GOT3 (cell line): ENCODE results near the gene APOBEC3G.

Source experiments
- DNase-seq: peaks from one replicate; lab custom pipeline; 2025; ENCODE audit warnings: mixed read lengths; lab: John Stamatoyannopoulos, UW

The APOBEC3G gene

GRCh38 chr22:39122772-39123470 lies 45.8 kb downstream of the APOBEC3G start:
- DNase-seq, result no peak

- DNase-seq, result no peak
Measured at GRCh38 chr22:39123751-39124581, 46.9 kb downstream of the APOBEC3G start.

GRCh38 chr22:39125622-39126021 lies 48.5 kb downstream of the APOBEC3G start:
- DNase-seq, result no peak

GRCh38 chr22:39128508-39128907 lies 51.4 kb downstream of the APOBEC3G start:
- no peak for DNase-seq

- DNase-seq, result no peak
Measured at GRCh38 chr22:39129081-39129480, 52.0 kb downstream of the APOBEC3G start.

GRCh38 chr22:39129746-39130145 lies 52.7 kb downstream of the APOBEC3G start:
- no peak for DNase-seq

GRCh38 chr22:39130152-39130704 lies 53.2 kb downstream of the APOBEC3G start:
- DNase-seq, result no peak

- no peak for DNase-seq
Measured at GRCh38 chr22:39130892-39131855, 54.1 kb downstream of the APOBEC3G start.

- DNase-seq, result no peak
Measured at GRCh38 chr22:39132281-39132680, 55.2 kb downstream of the APOBEC3G start.

GRCh38 chr22:39132871-39133524 lies 55.9 kb downstream of the APOBEC3G start:
- DNase-seq, result no peak

- no peak for DNase-seq
Measured at GRCh38 chr22:39133871-39134270, 56.8 kb downstream of the APOBEC3G start.

GRCh38 chr22:39134366-39135091 lies 57.5 kb downstream of the APOBEC3G start:
- DNase-seq, result no peak

- no peak for DNase-seq
Measured at GRCh38 chr22:39135092-39135896, 58.2 kb downstream of the APOBEC3G start.

GRCh38 chr22:39136317-39136716 lies 59.2 kb downstream of the APOBEC3G start:
- DNase-seq, result no peak
